ENCODE measurements around the gene SLC5A9. TPM values are rescaled to one million over a fixed set of nuclear protein-coding genes. Genes with fewer than 3 reads are reported as not detected.

Gene SLC5A9
- total and polyA plus RNA-seq, 9 donors = 0.01 to 1.4 (median 0.69) TPM; not detected in 4

- 85 to 88% (median 85%) methylated on average over 6 of the region's 6 CpGs for WGBS, 3 donors
- DNase-seq = no peak
- H3K36me3 ChIP-seq = no peaks in the 10 kb centered on the region
- H3K27ac ChIP-seq = no peak overlapping the region
- no peak overlapping the region for H3K4me3 ChIP-seq
- intact Hi-C loops (cut with DNase I) = no loop called here
- TF ChIP-seq EP300 (IDR thresholded peaks at IDR 0.05) (no peak), CTCF (IDR thresholded peaks at IDR 0.05) (no peak), POLR2A (IDR thresholded peaks at IDR 0.05) (no peak)
- H3K27me3 ChIP-seq = no peaks in the 10 kb centered on the region
- no peaks in the 10 kb centered on the region for H3K4me1 ChIP-seq (ENCODE audit: insufficient read depth)
- H3K9me3 ChIP-seq = no peaks in the 10 kb centered on the region
Observed at GRCh38 chr1:48229317-48229716, 6.8 kb downstream of the SLC5A9 start.

GRCh38 chr1:48230236-48230635 is 7.7 kb downstream of the SLC5A9 start:
- TF ChIP-seq POLR2A (IDR thresholded peaks at IDR 0.05) (no peak), CTCF (IDR thresholded peaks at IDR 0.05) (no peak), EP300 (IDR thresholded peaks at IDR 0.05) (no peak)
- Histone ChIP-seq H3K27me3 (no peaks in the 10 kb centered on the region), H3K27ac (no peak overlapping the region), H3K4me1 (ENCODE audit: insufficient read depth) (no peaks in the 10 kb centered on the region), H3K36me3 (no peaks in the 10 kb centered on the region), H3K9me3 (no peaks in the 10 kb centered on the region), H3K4me3 (no peak overlapping the region)
- no peak for DNase-seq
- intact Hi-C loops (cut with DNase I) = no loop called here
- WGBS, 3 donors = 62 to 76% (median 71%) methylated on average over 4 of the region's 4 CpGs

- H3K9me3 ChIP-seq = no peaks in the 10 kb centered on the region
- intact Hi-C loops (cut with DNase I) = no loop called here
Observed at GRCh38 chr1:48232722-48233121, 10.2 kb downstream of the SLC5A9 start.

GRCh38 chr1:48233666-48234485 is 11.4 kb downstream of the SLC5A9 start:
- WGBS, 3 donors = 76 to 78% (median 78%) methylated on average over 12 of the region's 12 CpGs
- H3K27ac ChIP-seq = no peak overlapping the region

More at GRCh38 chr1:48232722-48233121, 10.2 kb downstream of the SLC5A9 start:
- Histone ChIP-seq H3K27ac (no peak overlapping the region), H3K36me3 (no peaks in the 10 kb centered on the region), H3K4me3 (no peak overlapping the region), H3K27me3 (no peaks in the 10 kb centered on the region), H3K4me1 (ENCODE audit: insufficient read depth) (no peaks in the 10 kb centered on the region)
- no peak for DNase-seq
- no peak for TF ChIP-seq EP300 (IDR thresholded peaks at IDR 0.05)
- TF ChIP-seq POLR2A (IDR thresholded peaks at IDR 0.05) = no peak
- WGBS, 3 donors = 73 to 96% (median 80%) methylated on average over 1 of the region's 1 CpG

More at GRCh38 chr1:48233666-48234485, 11.4 kb downstream of the SLC5A9 start:
- TF ChIP-seq CTCF (IDR thresholded peaks at IDR 0.05) = no peak
- no peak for TF ChIP-seq EP300 (IDR thresholded peaks at IDR 0.05)
- TF ChIP-seq POLR2A (IDR thresholded peaks at IDR 0.05) = no peak
- no peak for DNase-seq
- intact Hi-C loops (cut with DNase I) = no loop called here
- Histone ChIP-seq H3K9me3 (no peaks in the 10 kb centered on the region), H3K4me3 (no peak overlapping the region), H3K36me3 (no peaks in the 10 kb centered on the region), H3K27me3 (no peaks in the 10 kb centered on the region), H3K4me1 (ENCODE audit: insufficient read depth) (no peaks in the 10 kb centered on the region)
